OCI-LY7 (cell line): ENCODE measurements around the gene WEE2.

Experiments used
- EZH2phosphoT487 ChIP-seq: fragments of 200-600 bp; sonication (generic); IDR thresholded peaks from 2 replicates; pipeline ENCODE4 v1.6.1; 2018; ENCODE audit warnings: low read depth, borderline replicate concordance, mild to moderate bottlenecking, mixed run types, antibody characterized with exemption, low read length, moderate library complexity, mixed read lengths
- TF ChIP-seq, protein P1 (sequence below): fragments of 200-600 bp; sonication (generic); conservative IDR thresholded peaks from 2 replicates; pipeline ENCODE4 v1.5.1; 2014; ENCODE audit warnings: mild to moderate bottlenecking, antibody characterized with exemption, low read length, moderate library complexity, mixed read lengths

GRCh38 chr7:141700848-141701371 is 7.2 kb upstream of the WEE2 start:
- TF ChIP-seq, protein P1, sequence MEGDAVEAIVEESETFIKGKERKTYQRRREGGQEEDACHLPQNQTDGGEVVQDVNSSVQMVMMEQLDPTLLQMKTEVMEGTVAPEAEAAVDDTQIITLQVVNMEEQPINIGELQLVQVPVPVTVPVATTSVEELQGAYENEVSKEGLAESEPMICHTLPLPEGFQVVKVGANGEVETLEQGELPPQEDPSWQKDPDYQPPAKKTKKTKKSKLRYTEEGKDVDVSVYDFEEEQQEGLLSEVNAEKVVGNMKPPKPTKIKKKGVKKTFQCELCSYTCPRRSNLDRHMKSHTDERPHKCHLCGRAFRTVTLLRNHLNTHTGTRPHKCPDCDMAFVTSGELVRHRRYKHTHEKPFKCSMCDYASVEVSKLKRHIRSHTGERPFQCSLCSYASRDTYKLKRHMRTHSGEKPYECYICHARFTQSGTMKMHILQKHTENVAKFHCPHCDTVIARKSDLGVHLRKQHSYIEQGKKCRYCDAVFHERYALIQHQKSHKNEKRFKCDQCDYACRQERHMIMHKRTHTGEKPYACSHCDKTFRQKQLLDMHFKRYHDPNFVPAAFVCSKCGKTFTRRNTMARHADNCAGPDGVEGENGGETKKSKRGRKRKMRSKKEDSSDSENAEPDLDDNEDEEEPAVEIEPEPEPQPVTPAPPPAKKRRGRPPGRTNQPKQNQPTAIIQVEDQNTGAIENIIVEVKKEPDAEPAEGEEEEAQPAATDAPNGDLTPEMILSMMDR: no peak
- no peak for TF ChIP-seq EZH2phosphoT487
